ENCODE measurements around the gene ALPI. TPM values are rescaled to one million over a fixed set of nuclear protein-coding genes. Genes with fewer than 3 reads are reported as not detected.

The ALPI gene
- total RNA-seq, 2 donors from 2014 or later = not detected

DNA sequence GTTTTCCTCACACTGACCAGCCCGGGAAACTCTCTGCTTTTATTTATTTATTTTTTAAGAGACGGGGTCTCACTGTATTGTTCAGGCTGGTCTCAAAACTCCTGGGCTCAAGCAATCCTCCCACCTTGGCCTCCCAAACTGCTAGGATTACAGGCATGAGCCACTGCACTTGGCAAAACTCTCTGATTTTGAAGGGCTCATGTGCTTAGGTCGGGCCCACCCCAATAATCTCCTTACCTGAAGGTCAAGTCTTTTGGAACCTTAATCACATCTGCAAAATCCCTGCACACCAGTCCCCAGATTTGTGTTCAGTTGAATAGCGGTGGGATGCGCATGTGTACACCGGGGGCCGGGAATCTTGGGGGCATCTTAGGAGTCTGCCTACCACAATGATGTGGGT, 39.3 kb downstream of the ALPI start:
- no peak overlapping the region for H3K4me3 ChIP-seq
- no peak for DNase-seq (ENCODE audit: low spot score)
- H3K4me1 ChIP-seq (replicated peaks) = no peaks in the 10 kb centered on the region
- no peaks in the 10 kb centered on the region for H3K27me3 ChIP-seq (replicated peaks; ENCODE audit: insufficient read depth)
- TF ChIP-seq POLR2A (IDR thresholded peaks at IDR 0.05) (no peak), CTCF (IDR thresholded peaks at IDR 0.05) (no peak), POLR2AphosphoS5 (IDR thresholded peaks at IDR 0.05) (no peak)
- no peaks in the 10 kb centered on the region for H3K9me3 ChIP-seq
- no peak overlapping the region for H3K27ac ChIP-seq
- H3K36me3 ChIP-seq = no peaks in the 10 kb centered on the region
- WGBS = 95% methylated on average over 7 of the region's 7 CpGs
- intact Hi-C loops (cut with DNase I) = no loop called here

GRCh38 chr2:232496501-232497270, 40.7 kb downstream of the ALPI start:
- Histone ChIP-seq H3K4me1 (replicated peaks) (no peaks in the 10 kb centered on the region), H3K4me3 (no peak overlapping the region), H3K9me3 (no peaks in the 10 kb centered on the region), H3K36me3 (no peaks in the 10 kb centered on the region), H3K27me3 (replicated peaks; ENCODE audit: insufficient read depth) (no peaks in the 10 kb centered on the region), H3K27ac (no peak overlapping the region)
- intact Hi-C loops (cut with DNase I) = no loop called here
- no peak for TF ChIP-seq POLR2AphosphoS5 (IDR thresholded peaks at IDR 0.05)
- TF ChIP-seq POLR2A (IDR thresholded peaks at IDR 0.05) = no peak
- no peak for TF ChIP-seq CTCF (IDR thresholded peaks at IDR 0.05)
- no peak for DNase-seq (ENCODE audit: low spot score)
- 77% methylated on average over 16 of the region's 20 CpGs for WGBS

DNA sequence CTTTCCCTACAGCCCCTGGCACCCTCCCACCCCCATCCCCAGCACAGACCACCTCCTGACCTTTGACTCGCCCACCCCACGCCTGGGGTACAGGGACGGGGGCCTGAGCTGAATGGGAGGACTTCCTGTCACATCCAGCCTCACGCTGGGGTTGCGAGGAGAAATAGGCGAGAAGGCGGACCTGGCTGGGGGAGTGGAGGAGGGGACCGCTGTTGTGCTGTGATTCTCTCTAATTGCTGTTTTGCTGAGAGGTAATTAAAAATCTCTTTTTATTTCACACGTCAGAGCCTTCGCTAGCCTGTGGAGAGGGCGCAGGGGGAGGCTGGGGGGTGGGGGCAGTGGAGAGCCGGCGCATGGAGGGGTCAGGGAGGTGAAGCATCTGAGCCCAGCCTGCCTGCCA, 41.4 kb downstream of the ALPI start:
- Histone ChIP-seq H3K4me3 (no peak overlapping the region), H3K27ac (no peak overlapping the region), H3K36me3 (no peaks in the 10 kb centered on the region), H3K9me3 (no peaks in the 10 kb centered on the region), H3K27me3 (replicated peaks; ENCODE audit: insufficient read depth) (no peaks in the 10 kb centered on the region), H3K4me1 (replicated peaks) (no peaks in the 10 kb centered on the region)
- intact Hi-C loops (cut with DNase I) = no loop called here
- WGBS = 82% methylated on average over 13 of the region's 13 CpGs
- no peak for DNase-seq (ENCODE audit: low spot score)
- TF ChIP-seq POLR2AphosphoS5 (IDR thresholded peaks at IDR 0.05) (no peak), POLR2A (IDR thresholded peaks at IDR 0.05) (no peak), CTCF (IDR thresholded peaks at IDR 0.05) (no peak)

DNA sequence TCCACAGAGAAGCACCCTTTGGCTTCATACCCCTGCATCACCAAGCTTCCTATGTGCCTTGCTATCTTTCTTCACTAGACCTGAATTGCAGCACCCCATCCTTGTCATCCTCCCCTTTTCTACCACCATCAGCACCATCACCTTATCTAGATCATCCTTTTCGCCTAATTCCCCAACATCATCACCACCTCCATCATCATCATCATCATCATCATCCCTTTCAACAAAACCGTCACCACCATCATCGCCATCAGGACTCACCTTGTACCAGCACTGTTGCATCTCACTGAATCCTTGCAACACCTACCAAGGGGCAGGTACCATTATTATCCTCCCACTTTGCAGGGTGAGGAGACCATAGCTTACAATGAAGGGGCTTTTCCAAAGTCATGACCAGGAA, 42.5 kb downstream of the ALPI start:
- DNase-seq (ENCODE audit: low spot score) = no peak
- Histone ChIP-seq H3K36me3 (no peaks in the 10 kb centered on the region), H3K9me3 (no peaks in the 10 kb centered on the region), H3K27ac (no peak overlapping the region), H3K27me3 (replicated peaks; ENCODE audit: insufficient read depth) (no peaks in the 10 kb centered on the region), H3K4me3 (no peak overlapping the region), H3K4me1 (replicated peaks) (no peaks in the 10 kb centered on the region)
- 97% methylated on average over 3 of the region's 3 CpGs for WGBS
- no peak for TF ChIP-seq POLR2AphosphoS5 (IDR thresholded peaks at IDR 0.05)
- no peak for TF ChIP-seq CTCF (IDR thresholded peaks at IDR 0.05)
- no peak for TF ChIP-seq POLR2A (IDR thresholded peaks at IDR 0.05)
- intact Hi-C loops (cut with DNase I) = no loop called here

GRCh38 chr2:232501331-232501771, 45.4 kb downstream of the ALPI start:
- no peak for DNase-seq (ENCODE audit: low spot score)
- no peak for TF ChIP-seq POLR2AphosphoS5 (IDR thresholded peaks at IDR 0.05)
- TF ChIP-seq CTCF (IDR thresholded peaks at IDR 0.05) = no peak
- no peak for TF ChIP-seq POLR2A (IDR thresholded peaks at IDR 0.05)
- Histone ChIP-seq H3K4me1 (replicated peaks) (no peaks in the 10 kb centered on the region), H3K27ac (no peak overlapping the region), H3K36me3 (no peaks in the 10 kb centered on the region), H3K4me3 (no peak overlapping the region), H3K27me3 (replicated peaks; ENCODE audit: insufficient read depth) (no peaks in the 10 kb centered on the region), H3K9me3 (no peaks in the 10 kb centered on the region)
- intact Hi-C loops (cut with DNase I) = no loop called here
- 84% methylated on average over 9 of the region's 9 CpGs for WGBS

All from prostate gland (tissue), 2 donors.